Panc1 (cell line): ENCODE results near the gene TXNRD1. TPM values are rescaled to one million over a fixed set of nuclear protein-coding genes. Genes with fewer than 3 reads are reported as not detected.

ENCODE experiments used
- ATAC-seq: fragments of 200-7000 bp; cut with Tn5 transposase; 2 replicates; pipeline ENCODE4 v1.9.1; 2020; ENCODE audit warnings: mild to moderate bottlenecking, moderate library complexity
- BruUV-seq: library from RNA; stranded (reverse); fragments of 400-500 nt; replicated peaks from 2 replicates; lab custom pipeline; 2021; lab: Mats Ljungman, UMichigan
- CTCF ChIA-PET: fragments of 300-600 bp; sonication (Branson Sonifier 250); formaldehyde crosslinking; loops from one replicate; lab custom pipeline; 2022; ENCODE audit warnings: antibody characterized with exemption; lab: Charles Lee
- POLR2A ChIA-PET: fragments of 300-600 bp; sonication (Branson Sonifier 250); formaldehyde crosslinking; loops from one replicate; lab custom pipeline; 2022; ENCODE audit warnings: antibody characterized with exemption; lab: Charles Lee
- DNase-seq: peaks from one replicate; pipeline ENCODE4 v3.0.0-alpha.2; 2010; ENCODE audit warnings: low read depth, low spot score
- H3K27ac ChIP-seq: 2 replicates; pipeline ENCODE4 v1.5.1; 2011; ENCODE audit warnings: mild to moderate bottlenecking, low read length, inconsistent platforms
- H3K27me3 ChIP-seq: fragments of 200-500 bp; sonication (Bioruptor generic); 2 replicates; pipeline ENCODE4 v1.6.0; 2014; ENCODE audit warnings: low read length, inconsistent platforms; ENCODE audit not compliant: control insufficient read depth, insufficient read depth
- H3K36me3 ChIP-seq: fragments of 200-500 bp; sonication (Bioruptor generic); 2 replicates; pipeline ENCODE4 v1.5.1; 2014; ENCODE audit warnings: inconsistent platforms, mild to moderate bottlenecking, low read length, moderate library complexity; ENCODE audit not compliant: control insufficient read depth, insufficient read depth
- H3K4me1 ChIP-seq: 2 replicates; pipeline ENCODE4 v1.5.1; 2011; ENCODE audit warnings: inconsistent platforms, mild to moderate bottlenecking, low read length, moderate library complexity; ENCODE audit not compliant: control insufficient read depth, insufficient read depth
- H3K4me3 ChIP-seq, 2 experiments: 2 replicates each; pipeline ENCODE4 v1.5.1; 2011 to 2012; ENCODE audit warnings: low read depth in 2 of 2, low read length in 2 of 2, mild to moderate bottlenecking in 2 of 2, inconsistent platforms in 1 of 2, moderate library complexity in 1 of 2
- H3K9me3 ChIP-seq: fragments of 200-500 bp; sonication (Bioruptor generic); 2 replicates; pipeline ENCODE4 v1.5.1; 2014; ENCODE audit warnings: low read depth, mild to moderate bottlenecking, inconsistent platforms, low read length, moderate library complexity; ENCODE audit not compliant: control insufficient read depth, insufficient read depth
- POLR2AphosphoS5 ChIP-seq: IDR thresholded peaks from 2 replicates; pipeline ENCODE4 v1.6.1; 2012; ENCODE audit warnings: mild to moderate bottlenecking, low read depth, low read length, moderate library complexity
- SIN3A ChIP-seq: IDR thresholded peaks from 2 replicates; pipeline ENCODE4 v1.6.1; 2012; ENCODE audit warnings: low read depth, mild to moderate bottlenecking, low read length, moderate library complexity, borderline replicate concordance; ENCODE audit not compliant: insufficient read depth
- TCF7L2 ChIP-seq: IDR thresholded peaks from 2 replicates; pipeline ENCODE4 v1.6.1; 2011; ENCODE audit warnings: mild to moderate bottlenecking, low read depth, low read length, inconsistent platforms
- in situ Hi-C: cut with HindIII; loops from 2 replicates; pipeline ENCODE4 v1.10.0; 2016; ENCODE audit warnings: low sequenced_read_pairs, low pct_unique_long_range_greater_than_20kb
- intact Hi-C: fragments of 100-400 bp; cut with micrococcal nuclease; formaldehyde crosslinking; loops from one replicate; pipeline ENCODE4 v1.10.0; 2022; ENCODE audit not compliant: unreplicated experiment
- total RNA-seq: library from RNA; stranded (reverse); gene quantifications from one replicate; pipeline ENCODE4 v1.2.1, GENCODE V29; 2021; ENCODE audit not compliant: unreplicated experiment
- TF ChIP-seq, protein P1 (sequence below): fragments of 450-650 bp; IDR thresholded peaks from 2 replicates; pipeline ENCODE4 v1.5.1; 2017; ENCODE audit warnings: mild to moderate bottlenecking
- TF ChIP-seq, protein P2 (sequence below), 2 experiments: IDR thresholded peaks; 2 replicates each; pipeline ENCODE4 v1.6.1; 2011 to 2012; ENCODE audit warnings: low read depth in 2 of 2, control low read depth in 1 of 2, low read length in 1 of 2, mild to moderate bottlenecking in 1 of 2, moderate library complexity in 1 of 2; ENCODE audit not compliant: insufficient read depth in 1 of 2

TXNRD1 gene
- total RNA-seq, 1 experiment from 2014 or later = 348 TPM

DNA sequence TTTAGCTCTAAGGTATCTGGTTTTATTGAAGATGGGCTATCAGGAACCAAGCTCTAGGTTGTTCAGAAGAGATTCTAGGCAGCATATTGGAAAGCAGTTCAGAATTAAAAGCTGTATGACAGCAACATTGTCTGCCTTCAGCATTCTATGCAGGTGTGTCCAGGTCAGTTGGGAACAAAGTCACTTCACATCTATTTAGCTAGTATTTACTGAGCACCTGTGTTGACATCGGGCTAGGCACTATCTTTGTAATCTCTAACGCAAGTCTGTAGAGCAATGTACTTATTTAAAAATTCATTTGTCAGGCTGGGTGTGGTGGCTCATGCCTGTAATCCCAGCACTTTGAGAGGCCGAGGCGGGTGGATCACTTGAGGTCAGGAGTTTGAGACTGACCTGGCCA is 81.1 kb downstream of the TXNRD1 start:
- H3K4me1 ChIP-seq = peaks cover 77% of the 10 kb centered on the region

DNA sequence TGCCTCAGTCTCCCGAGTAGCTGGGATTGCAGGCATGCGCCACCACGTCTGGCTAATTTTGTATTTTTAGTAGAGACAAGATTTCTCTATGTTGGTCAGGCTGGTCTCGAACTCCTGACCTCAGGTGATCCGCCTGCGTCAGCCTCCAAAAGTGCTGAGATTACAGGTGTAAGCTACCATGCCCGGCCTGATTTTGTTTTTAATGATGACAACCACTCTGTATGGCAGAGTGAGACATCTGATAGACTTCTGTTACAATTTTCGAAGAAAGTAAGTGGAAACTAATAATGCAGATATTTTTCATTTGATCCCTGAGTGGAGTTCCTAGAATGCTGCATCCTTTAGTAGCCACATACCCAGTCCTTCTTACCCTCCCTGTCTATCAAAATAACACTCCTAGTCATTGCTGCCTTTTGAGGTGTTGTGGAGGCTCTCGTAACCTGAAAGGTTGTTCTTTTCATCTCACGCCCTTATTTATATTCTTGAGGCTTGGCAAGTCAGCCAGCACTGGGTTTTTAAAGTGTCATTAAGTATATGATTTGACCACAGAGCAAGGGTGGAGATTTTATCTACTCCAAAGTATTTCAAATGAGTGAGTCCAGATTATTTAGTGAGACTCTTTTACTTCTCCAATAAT is 82.0 kb downstream of the TXNRD1 start:
- ATAC-seq = peak; percentile 10; the same call in 1 of the 2 replicates
- intact Hi-C loops (no loop called here), in situ Hi-C loops (no loop called here)
- H3K36me3 ChIP-seq = peaks cover 10% of the 10 kb centered on the region
- H3K27ac ChIP-seq = peak overlapping the region; percentile 96
- ChIA-PET POLR2A (interaction anchor here (0.6 to 1.8 kb wide), 3 partner anchors 10 to 77 kb away, joined by 3 to 4 read pairs (median 4); no protein-coding TSS in a partner anchor), CTCF (no interaction called here)
- H3K9me3 ChIP-seq = no peaks in the 10 kb centered on the region
- H3K4me1 ChIP-seq = peaks cover 73% of the 10 kb centered on the region
- no peaks in the 10 kb centered on the region for H3K27me3 ChIP-seq
- no peak for DNase-seq
- peak overlapping the region in 1 of 2 experiments; percentile 8; a peak in 1 of 4 replicates for H3K4me3 ChIP-seq
- no TSS peak for BruUV-seq
- TF ChIP-seq, protein P1, sequence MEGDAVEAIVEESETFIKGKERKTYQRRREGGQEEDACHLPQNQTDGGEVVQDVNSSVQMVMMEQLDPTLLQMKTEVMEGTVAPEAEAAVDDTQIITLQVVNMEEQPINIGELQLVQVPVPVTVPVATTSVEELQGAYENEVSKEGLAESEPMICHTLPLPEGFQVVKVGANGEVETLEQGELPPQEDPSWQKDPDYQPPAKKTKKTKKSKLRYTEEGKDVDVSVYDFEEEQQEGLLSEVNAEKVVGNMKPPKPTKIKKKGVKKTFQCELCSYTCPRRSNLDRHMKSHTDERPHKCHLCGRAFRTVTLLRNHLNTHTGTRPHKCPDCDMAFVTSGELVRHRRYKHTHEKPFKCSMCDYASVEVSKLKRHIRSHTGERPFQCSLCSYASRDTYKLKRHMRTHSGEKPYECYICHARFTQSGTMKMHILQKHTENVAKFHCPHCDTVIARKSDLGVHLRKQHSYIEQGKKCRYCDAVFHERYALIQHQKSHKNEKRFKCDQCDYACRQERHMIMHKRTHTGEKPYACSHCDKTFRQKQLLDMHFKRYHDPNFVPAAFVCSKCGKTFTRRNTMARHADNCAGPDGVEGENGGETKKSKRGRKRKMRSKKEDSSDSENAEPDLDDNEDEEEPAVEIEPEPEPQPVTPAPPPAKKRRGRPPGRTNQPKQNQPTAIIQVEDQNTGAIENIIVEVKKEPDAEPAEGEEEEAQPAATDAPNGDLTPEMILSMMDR = no peak
- TF ChIP-seq TCF7L2 = peak; percentile 94
- TF ChIP-seq SIN3A = no peak
- 0 out of 2 replicates have a peak, but pooled peaks have one; percentile 55 for TF ChIP-seq POLR2AphosphoS5

More for the DNA sequence above, 81.1 kb downstream of the TXNRD1 start:
- TF ChIP-seq, protein P1 = no peak
- no peak for TF ChIP-seq SIN3A
- no peak for TF ChIP-seq POLR2AphosphoS5
- TF ChIP-seq, protein P2, sequence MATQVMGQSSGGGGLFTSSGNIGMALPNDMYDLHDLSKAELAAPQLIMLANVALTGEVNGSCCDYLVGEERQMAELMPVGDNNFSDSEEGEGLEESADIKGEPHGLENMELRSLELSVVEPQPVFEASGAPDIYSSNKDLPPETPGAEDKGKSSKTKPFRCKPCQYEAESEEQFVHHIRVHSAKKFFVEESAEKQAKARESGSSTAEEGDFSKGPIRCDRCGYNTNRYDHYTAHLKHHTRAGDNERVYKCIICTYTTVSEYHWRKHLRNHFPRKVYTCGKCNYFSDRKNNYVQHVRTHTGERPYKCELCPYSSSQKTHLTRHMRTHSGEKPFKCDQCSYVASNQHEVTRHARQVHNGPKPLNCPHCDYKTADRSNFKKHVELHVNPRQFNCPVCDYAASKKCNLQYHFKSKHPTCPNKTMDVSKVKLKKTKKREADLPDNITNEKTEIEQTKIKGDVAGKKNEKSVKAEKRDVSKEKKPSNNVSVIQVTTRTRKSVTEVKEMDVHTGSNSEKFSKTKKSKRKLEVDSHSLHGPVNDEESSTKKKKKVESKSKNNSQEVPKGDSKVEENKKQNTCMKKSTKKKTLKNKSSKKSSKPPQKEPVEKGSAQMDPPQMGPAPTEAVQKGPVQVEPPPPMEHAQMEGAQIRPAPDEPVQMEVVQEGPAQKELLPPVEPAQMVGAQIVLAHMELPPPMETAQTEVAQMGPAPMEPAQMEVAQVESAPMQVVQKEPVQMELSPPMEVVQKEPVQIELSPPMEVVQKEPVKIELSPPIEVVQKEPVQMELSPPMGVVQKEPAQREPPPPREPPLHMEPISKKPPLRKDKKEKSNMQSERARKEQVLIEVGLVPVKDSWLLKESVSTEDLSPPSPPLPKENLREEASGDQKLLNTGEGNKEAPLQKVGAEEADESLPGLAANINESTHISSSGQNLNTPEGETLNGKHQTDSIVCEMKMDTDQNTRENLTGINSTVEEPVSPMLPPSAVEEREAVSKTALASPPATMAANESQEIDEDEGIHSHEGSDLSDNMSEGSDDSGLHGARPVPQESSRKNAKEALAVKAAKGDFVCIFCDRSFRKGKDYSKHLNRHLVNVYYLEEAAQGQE (IDR thresholded peaks at IDR 0.05; ENCODE audit: insufficient read depth in 1 of 2, low read depth in 2 of 2, low read length in 1 of 2) = no peak
- TF ChIP-seq TCF7L2 = no peak
- CTCF ChIA-PET = no interaction called here
- ATAC-seq = no peak
- no peaks in the 10 kb centered on the region for H3K9me3 ChIP-seq
- intact Hi-C loops = no loop called here
- no TSS peak for BruUV-seq
- POLR2A ChIA-PET = interaction anchor here (0.8 kb wide), 1 partner anchor 10 kb away, joined by 4 read pairs; no protein-coding TSS in a partner anchor
- no peak for DNase-seq
- no peak overlapping the region for H3K4me3 ChIP-seq
- H3K27ac ChIP-seq = peak overlapping the region; percentile 88
- in situ Hi-C loops = no loop called here
- peaks cover 10% of the 10 kb centered on the region for H3K36me3 ChIP-seq
- no peaks in the 10 kb centered on the region for H3K27me3 ChIP-seq
